ENCODE results near the gene ATG10. TPM values are rescaled to one million over a fixed set of nuclear protein-coding genes. Genes with fewer than 3 reads are reported as not detected.

ATG10 gene
- total and polyA plus RNA-seq, 2 of the 8 experiments (the other 6 are each of a cell fraction or from before 2014, with no cell fraction given) = 3.7 to 8.8 TPM

DNA sequence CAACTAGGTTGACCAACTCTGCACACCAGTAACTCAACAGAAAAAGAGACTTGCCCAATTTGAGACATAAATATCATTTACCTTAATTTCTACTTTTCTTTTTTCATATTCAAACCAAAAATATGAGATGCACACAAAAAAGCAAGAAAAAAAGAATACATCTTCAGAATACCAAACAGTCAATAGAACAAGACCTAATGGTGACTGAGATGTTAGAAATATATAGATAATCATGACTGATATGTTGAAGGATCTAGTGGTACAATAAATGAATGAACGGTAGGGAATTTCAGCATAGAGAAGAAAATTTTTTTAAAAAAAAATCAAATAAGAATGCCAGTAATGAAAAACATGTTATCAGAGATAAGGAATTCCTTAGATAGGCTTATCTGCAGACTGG, 29.1 kb upstream of the ATG10 start:
- Histone ChIP-seq H3K4me3 (ENCODE audit: extremely low read depth in 1 of 4, insufficient read depth in 2 of 4, low read depth in 3 of 4, low read length in 4 of 4) (no peak overlapping the region), H3K79me2 (ENCODE audit: control insufficient read depth in 1 of 2, insufficient read depth in 2 of 2, low read length in 2 of 2) (no peaks in the 10 kb centered on the region), H2BK5ac (ENCODE audit: low read depth, low read length) (no peak overlapping the region), H3K9me3 (ENCODE audit: insufficient read depth in 2 of 2, low read depth in 1 of 2, low read length in 1 of 2) (peaks cover 9 to 17% of the 10 kb centered on the region in 2 experiments), H4K8ac (ENCODE audit: extremely low read depth, insufficient read depth, low read length) (no peak overlapping the region), H4K5ac (ENCODE audit: insufficient read length, low read depth, low read length) (no peak overlapping the region), H2BK20ac (ENCODE audit: low read length) (no peak overlapping the region), H2AFZ (ENCODE audit: low read length) (no peak overlapping the region), H4K20me1 (replicated peaks in 1 of 2; ENCODE audit: control insufficient read depth in 1 of 2, insufficient read depth in 2 of 2, low read length in 2 of 2) (no peaks in the 10 kb centered on the region), H3K4me2 (ENCODE audit: insufficient read depth in 1 of 2, low read depth in 2 of 2, low read length in 2 of 2) (no peak overlapping the region), H3K36me3 (ENCODE audit: control insufficient read depth in 2 of 4, insufficient read depth in 4 of 4, low read length in 3 of 4) (no peaks in the 10 kb centered on the region), H3K23ac (ENCODE audit: insufficient read length) (no peak overlapping the region), H2BK15ac (ENCODE audit: low read length) (no peak overlapping the region), H2BK12ac (ENCODE audit: low read depth, low read length) (no peak overlapping the region), H3K9ac (replicated peaks in 1 of 4; ENCODE audit: extremely low read depth in 1 of 4, low read depth in 3 of 4, low read length in 3 of 4) (no peak overlapping the region), H3K56ac (replicated peaks; ENCODE audit: insufficient read length, low read depth, low read length) (no peak overlapping the region), H3K4me1 (replicated peaks in 1 of 4; ENCODE audit: control insufficient read depth in 3 of 4, insufficient read depth in 4 of 4, low read length in 3 of 4) (no peaks in the 10 kb centered on the region), H2AK5ac (ENCODE audit: low read depth, low read length) (no peak overlapping the region), H3K4ac (replicated peaks; ENCODE audit: insufficient read length, low read depth, low read length) (no peak overlapping the region), H3K14ac (ENCODE audit: insufficient read length) (no peak overlapping the region), H3K79me1 (ENCODE audit: low read depth, low read length) (no peaks in the 10 kb centered on the region), H3K27me3 (replicated peaks in 1 of 4; ENCODE audit: control insufficient read depth in 3 of 4, extremely low read depth in 1 of 4, insufficient read depth in 3 of 4, low read length in 3 of 4) (no peaks in the 10 kb centered on the region), H3K23me2 (ENCODE audit: low read depth, low read length) (no peaks in the 10 kb centered on the region), H2BK120ac (replicated peaks; ENCODE audit: low read depth, low read length) (no peak overlapping the region), H3K27ac (ENCODE audit: low read depth, low read length) (no peak overlapping the region), H4K91ac (replicated peaks; ENCODE audit: insufficient read length, low read length) (no peak overlapping the region), H3K18ac (ENCODE audit: extremely low read depth, low read length) (no peak overlapping the region)
- ChIA-PET CTCF (ENCODE audit: partially characterized antibody) (no interaction called here), POLR2A (ENCODE audit: partially characterized antibody) (interaction anchor here (0.7 kb wide), 1 partner anchor 13 kb away, joined by 3 read pairs; no protein-coding TSS in a partner anchor)
- TF ChIP-seq RXRA (IDR thresholded peaks at IDR 0.05; ENCODE audit: insufficient read depth, low read depth, low read length) = no peak
- no peak for TF ChIP-seq KDM1A (IDR thresholded peaks at IDR 0.05; ENCODE audit: borderline replicate concordance, low read length)
- TF ChIP-seq RAD21 (IDR thresholded peaks at IDR 0.05 in 1 of 2, conservative IDR thresholded peaks at IDR 0.05 in 1 of 2; ENCODE audit: low read depth in 2 of 2, low read length in 2 of 2) = no peak
- TF ChIP-seq EGR1 (IDR thresholded peaks at IDR 0.05; ENCODE audit: borderline replicate concordance, low read depth, low read length) = no peak
- TF ChIP-seq CEBPB (IDR thresholded peaks at IDR 0.05; ENCODE audit: low read depth, low read length) = no peak
- TF ChIP-seq, protein P1, sequence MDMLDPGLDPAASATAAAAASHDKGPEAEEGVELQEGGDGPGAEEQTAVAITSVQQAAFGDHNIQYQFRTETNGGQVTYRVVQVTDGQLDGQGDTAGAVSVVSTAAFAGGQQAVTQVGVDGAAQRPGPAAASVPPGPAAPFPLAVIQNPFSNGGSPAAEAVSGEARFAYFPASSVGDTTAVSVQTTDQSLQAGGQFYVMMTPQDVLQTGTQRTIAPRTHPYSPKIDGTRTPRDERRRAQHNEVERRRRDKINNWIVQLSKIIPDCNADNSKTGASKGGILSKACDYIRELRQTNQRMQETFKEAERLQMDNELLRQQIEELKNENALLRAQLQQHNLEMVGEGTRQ (IDR thresholded peaks at IDR 0.05; ENCODE audit: low read length) = no peak
- TF ChIP-seq POLR2A (IDR thresholded peaks at IDR 0.05; ENCODE audit: control extremely low read depth in 1 of 2, low read depth in 2 of 2, low read length in 2 of 2) = no peak
- no peak for TF ChIP-seq PHF8 (conservative IDR thresholded peaks at IDR 0.05; ENCODE audit: low read depth, low read length)
- TF ChIP-seq, protein P2, sequence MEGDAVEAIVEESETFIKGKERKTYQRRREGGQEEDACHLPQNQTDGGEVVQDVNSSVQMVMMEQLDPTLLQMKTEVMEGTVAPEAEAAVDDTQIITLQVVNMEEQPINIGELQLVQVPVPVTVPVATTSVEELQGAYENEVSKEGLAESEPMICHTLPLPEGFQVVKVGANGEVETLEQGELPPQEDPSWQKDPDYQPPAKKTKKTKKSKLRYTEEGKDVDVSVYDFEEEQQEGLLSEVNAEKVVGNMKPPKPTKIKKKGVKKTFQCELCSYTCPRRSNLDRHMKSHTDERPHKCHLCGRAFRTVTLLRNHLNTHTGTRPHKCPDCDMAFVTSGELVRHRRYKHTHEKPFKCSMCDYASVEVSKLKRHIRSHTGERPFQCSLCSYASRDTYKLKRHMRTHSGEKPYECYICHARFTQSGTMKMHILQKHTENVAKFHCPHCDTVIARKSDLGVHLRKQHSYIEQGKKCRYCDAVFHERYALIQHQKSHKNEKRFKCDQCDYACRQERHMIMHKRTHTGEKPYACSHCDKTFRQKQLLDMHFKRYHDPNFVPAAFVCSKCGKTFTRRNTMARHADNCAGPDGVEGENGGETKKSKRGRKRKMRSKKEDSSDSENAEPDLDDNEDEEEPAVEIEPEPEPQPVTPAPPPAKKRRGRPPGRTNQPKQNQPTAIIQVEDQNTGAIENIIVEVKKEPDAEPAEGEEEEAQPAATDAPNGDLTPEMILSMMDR (IDR thresholded peaks at IDR 0.05; ENCODE audit: control extremely low read depth in 1 of 3, insufficient read depth in 1 of 3, low read depth in 1 of 3, low read length in 3 of 3) = no peak
- no peak for FAIRE-seq
- 90% methylated on average over 1 of the region's 1 CpG; no CpG with 5 or more reads in 1 of the 2 experiments for WGBS, 2 experiments (ENCODE audit: extremely low coverage in 1 of 2, insufficient coverage in 1 of 2, insufficient read length in 1 of 2, insufficient replicate concordance in 2 of 2, low coverage in 1 of 2, low lambda C conversion rate in 2 of 2, missing lambda C conversion rate in 1 of 2)
- DNase-seq (ENCODE audit: low read depth in 1 of 2, low spot score in 2 of 2) = no peak

Measured in H1 (cell line).